NCI-H187 treated with DMSO at 0.1 percent for 48 hours (cell line): ENCODE results near the gene FFAR3.

Experiments
- DNase-seq: peaks from one replicate; lab custom pipeline; 2025; lab: John Stamatoyannopoulos, UW

FFAR3 gene

DNA sequence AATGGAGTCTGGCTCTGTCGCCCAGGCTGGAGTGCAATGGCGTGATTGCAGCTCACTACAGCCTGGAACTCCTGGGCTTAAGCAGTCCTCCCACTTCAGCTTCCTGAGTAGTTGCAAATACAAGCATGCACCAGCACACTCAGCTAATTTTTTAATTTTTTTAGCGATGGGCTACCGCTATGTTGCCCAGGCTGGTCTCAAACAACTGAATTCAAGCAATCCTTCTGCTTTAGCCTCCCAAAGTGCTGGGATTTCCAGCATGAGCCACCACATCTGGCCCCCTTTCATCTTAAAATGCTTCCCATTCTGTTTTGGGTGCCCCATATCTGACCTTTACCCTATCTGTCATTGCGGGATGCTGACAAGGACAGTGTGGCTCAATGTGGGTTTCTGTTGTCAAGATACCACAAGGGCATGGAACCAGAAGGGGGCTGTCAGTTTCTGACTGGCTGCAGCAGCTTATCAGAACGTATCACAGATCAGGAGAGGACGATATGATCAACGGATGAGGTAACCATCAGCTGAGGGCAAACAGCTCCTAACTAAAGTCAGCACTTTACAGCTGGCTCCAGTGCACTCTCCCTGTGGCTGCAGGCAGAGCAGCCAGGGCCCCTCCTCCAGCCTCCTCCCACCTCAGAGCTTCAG, 45.0 kb downstream of the FFAR3 start:
- DNase-seq: no peak

- no peak for DNase-seq
Measured at GRCh38 chr19:35404879-35405622, 46.8 kb downstream of the FFAR3 start.

DNA sequence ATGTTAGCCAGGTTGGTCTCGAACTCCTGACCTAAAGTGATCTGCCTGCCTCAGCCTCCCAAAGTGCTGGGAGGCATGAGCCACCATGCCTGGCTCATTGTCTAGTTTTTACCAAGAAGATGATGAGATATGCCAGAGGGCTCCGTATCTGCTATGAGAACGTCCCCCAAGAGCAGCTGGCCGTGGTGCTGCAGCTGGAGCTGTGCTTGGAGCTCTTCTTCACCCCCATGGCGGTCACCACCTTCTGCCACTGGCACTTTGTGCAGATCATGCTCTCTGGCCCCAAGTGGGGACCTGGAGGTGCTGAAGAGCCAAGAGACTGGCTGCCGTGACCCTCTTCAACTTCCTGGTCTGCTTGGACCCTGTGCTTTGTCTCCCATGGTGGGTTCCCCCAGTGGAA, 49.4 kb downstream of the FFAR3 start:
- no peak for DNase-seq

GRCh38 chr19:35408284-35409171, 50.3 kb downstream of the FFAR3 start:
- no peak for DNase-seq

DNA sequence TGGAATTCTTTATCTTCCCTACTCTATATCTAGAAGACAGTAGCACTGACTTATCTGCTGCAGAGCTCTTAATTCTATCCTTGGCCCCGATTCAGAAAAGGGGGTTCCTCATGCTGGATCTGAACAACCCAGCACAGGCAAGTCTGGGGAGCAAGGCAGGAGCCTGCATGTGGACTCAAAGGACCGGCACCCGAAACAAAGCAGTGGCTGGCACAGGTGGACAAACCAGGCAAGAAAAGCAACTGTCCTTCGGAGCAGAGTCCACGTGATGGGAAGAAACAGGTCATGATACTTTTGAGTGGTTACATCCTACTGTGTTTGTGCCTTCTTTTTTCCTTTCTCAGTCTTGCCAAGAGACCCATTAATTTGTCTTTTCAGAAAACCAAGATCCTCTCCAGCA, 50.9 kb downstream of the FFAR3 start:
- no peak for DNase-seq
